Adrenal gland (tissue), 12 donors: ENCODE measurements around the gene HSPA8. TPM values are rescaled to one million over a fixed set of nuclear protein-coding genes. Genes with fewer than 3 reads are reported as not detected.

Source experiments
- DNase-seq, 7 donors: peaks; one replicate each; pipeline ENCODE4 v3.0.0-alpha.2; 2019 to 2020
- H3K27ac ChIP-seq, 5 donors: fragments of 200-600 bp; sonication (generic) in 4 of 5; 1 replicate in 3 of 5; 2 replicates in 2 of 5; pipeline versions ENCODE4 v1.5.1 to v1.8.0; 2016 to 2020; ENCODE audit warnings: mild to moderate bottlenecking in 1 of 5
- H3K27me3 ChIP-seq: fragments of 200-600 bp; 2 replicates; pipeline ENCODE4 v1.8.0; 2021
- H3K36me3 ChIP-seq, 2 donors: fragments of 200-600 bp; replicated peaks in 1 of 2; 1 replicate in 1 of 2; 2 replicates in 1 of 2; pipeline versions ENCODE4 v1.5.1 to v1.8.0; 2018 to 2022
- H3K4me1 ChIP-seq, 2 donors: fragments of 200-600 bp; replicated peaks in 1 of 2; 1 replicate in 1 of 2; 2 replicates in 1 of 2; pipeline versions ENCODE4 v1.5.1 to v1.8.0; 2018 to 2021
- H3K4me3 ChIP-seq, 4 donors: fragments of 200-600 bp; sonication (generic) in 3 of 4; one replicate each; pipeline ENCODE4 v1.5.1; 2016 to 2018
- H3K9me3 ChIP-seq, 3 donors: fragments of 200-600 bp; sonication (generic) in 1 of 3; replicated peaks in 1 of 3; 1 replicate in 2 of 3; 2 replicates in 1 of 3; pipeline versions ENCODE4 v1.5.1 to v1.8.0; 2016 to 2021
- CTCF ChIP-seq, 6 experiments: fragments of 450-650 bp in 4 of 6; fragments of 200-600 bp in 2 of 6; sonication (generic) in 1 of 6; IDR thresholded peaks; 1 replicate in 5 of 6; 2 replicates in 1 of 6; pipeline versions ENCODE4 v1.5.1 to v1.8.0; 2016 to 2021; ENCODE audit warnings: antibody characterized with exemption in 6 of 6, mild to moderate bottlenecking in 2 of 6, moderate library complexity in 1 of 6
- POLR2A ChIP-seq, 2 donors: fragments of 450-650 bp; IDR thresholded peaks; one replicate each; pipeline ENCODE4 v1.6.1; 2017; ENCODE audit warnings: antibody characterized with exemption in 2 of 2, mild to moderate bottlenecking in 2 of 2, moderate library complexity in 1 of 2
- WGBS, 4 donors: extraction: QIAGEN DNeasy Blood & Tissue Kit in 2 of 4; methylation state at CpG; one replicate each; pipeline versions ENCODE4 v1.1.5 to v1.1.7; 2013 to 2017; 5-methylcytosine and 5-hydroxymethylcytosine counted together
- intact Hi-C, 2 donors: fragments of 100-400 bp; cut with DNase I; formaldehyde crosslinking; loops; one replicate each; pipeline versions ENCODE4 v1.14.1 to v1.15.0; 2022 to 2023
- polyA plus RNA-seq, 3 donors: library from polyadenylated mRNA; stranded (reverse); fragments of 200-250 nt in 2 of 3; fragments of 350-450 nt in 1 of 3; fragmentation: Illumina TruSeq in 1 of 3; extraction: RNeasy Lipid Tissue Mini Kit (QIAGEN cat#74804) in 1 of 3; gene quantifications; one replicate each; pipeline ENCODE4 v1.2.3, GENCODE V29; 2013 to 2014
- total RNA-seq, 9 donors: library from RNA; depleted of rRNA in 4 of 9; stranded (reverse); fragments of >200 nt in 4 of 9; fragments of 120-200 nt in 1 of 9; fragmentation: NEBNext Ultra II Directional in 1 of 9; extraction: Animal tissue kit (Norgen Biotek cat#: 25700) in 1 of 9; gene quantifications; one replicate each; pipeline versions ENCODE4 v1.1.0 to v1.2.4, GENCODE V29; 2013 to 2023
- donor health status: healthy with polysubstance abuse.
- donor health status: Bipolar disorder and iron deficiency.
- donor health status: DM: yes; HTN: yes; CAD: no.
- donor health status: DM: no; HTN: no; CAD: no.
- donor health status: DM: no; HTN: no; CAD: no.
- donor health status: DM: yes; HTN: yes; CAD: no.

HSPA8 gene
- total and polyA plus RNA-seq, 12 donors, result 81.6 to 4,262 (median 820) TPM

GRCh38 chr11:123072762-123073161 lies 10.8 kb upstream of the HSPA8 start:
- H3K4me3 ChIP-seq, result no peak overlapping the region
- no peak overlapping the region for H3K27ac ChIP-seq
- no peak for DNase-seq
- TF ChIP-seq CTCF (IDR thresholded peaks at IDR 0.05) (no peak), POLR2A (IDR thresholded peaks at IDR 0.05) (no peak)
- no peaks in the 10 kb centered on the region for H3K27me3 ChIP-seq
- intact Hi-C loops, result no loop called here
- H3K4me1 ChIP-seq, result peaks cover 0 to 20% of the 10 kb centered on the region in 2 donors
- no peaks in the 10 kb centered on the region for H3K36me3 ChIP-seq
- H3K9me3 ChIP-seq, result no peaks in the 10 kb centered on the region

- WGBS, 4 donors, result 66 to 69% (median 68%) methylated on average over 2 of the region's 2 CpGs
- H3K36me3 ChIP-seq, result no peaks in the 10 kb centered on the region
- no peak for TF ChIP-seq CTCF (IDR thresholded peaks at IDR 0.05)
- no peak for TF ChIP-seq POLR2A (IDR thresholded peaks at IDR 0.05)
- DNase-seq, result peak in 1 of 7 donors; percentile 43
- no peaks in the 10 kb centered on the region for H3K27me3 ChIP-seq
- H3K4me3 ChIP-seq, result no peak overlapping the region
- no peaks in the 10 kb centered on the region for H3K9me3 ChIP-seq
- H3K27ac ChIP-seq, result no peak overlapping the region
- intact Hi-C loops, result no loop called here
- H3K4me1 ChIP-seq, result peaks cover 0 to 20% of the 10 kb centered on the region in 2 donors
These were observed 10.4 kb upstream of the HSPA8 start for GRCh38 chr11:123072332-123072761.

GRCh38 chr11:123069908-123070821 lies 8.2 kb upstream of the HSPA8 start:
- no peak for DNase-seq
- 55 to 71% (median 62%) methylated on average over 5 of the region's 5 CpGs for WGBS, 4 donors
- Histone ChIP-seq H3K27me3 (no peaks in the 10 kb centered on the region), H3K4me3 (peak overlapping the region in 1 of 4 donors; percentile 39), H3K27ac (peak overlapping the region in 2 of 5 donors; percentile 43 to 48), H3K4me1 (peaks cover 0 to 26% of the 10 kb centered on the region in 2 donors), H3K9me3 (no peaks in the 10 kb centered on the region), H3K36me3 (no peaks in the 10 kb centered on the region)
- intact Hi-C loops, result no loop called here
- TF ChIP-seq CTCF (IDR thresholded peaks at IDR 0.05), result no peak
- TF ChIP-seq POLR2A (IDR thresholded peaks at IDR 0.05), result no peak

GRCh38 chr11:123065621-123066020 lies 3.7 kb upstream of the HSPA8 start:
- TF ChIP-seq CTCF (IDR thresholded peaks at IDR 0.05) (no peak), POLR2A (IDR thresholded peaks at IDR 0.05) (no peak)
- 88 to 95% (median 92%) methylated on average over 2 of the region's 2 CpGs for WGBS, 4 donors
- no peak for DNase-seq
- Histone ChIP-seq H3K27ac (no peak overlapping the region), H3K4me1 (peaks cover 16 to 49% of the 10 kb centered on the region in 2 donors), H3K4me3 (no peak overlapping the region), H3K9me3 (no peaks in the 10 kb centered on the region), H3K27me3 (no peaks in the 10 kb centered on the region), H3K36me3 (peaks cover 0 to 6% of the 10 kb centered on the region in 2 donors)
- intact Hi-C loops, result no loop called here
